Gastrocnemius medialis (tissue), 4 donors: Measurements from ENCODE around the gene PPP1R26. TPM values are rescaled to one million over a fixed set of nuclear protein-coding genes. Genes with fewer than 3 reads are reported as not detected.
A peak's percentile ranks its signal among the peaks of the same experiment; 100 is the strongest.
"Not testable (repeated sequence)": the region's sequence is repeated elsewhere in the genome, so short reads cannot be mapped to it uniquely, and the experiment has no call there.

Experiments
- ATAC-seq, 2 donors: fragments of 150-250 bp; one replicate each; pipeline ENCODE4 v1.9.1; 2016
- DNase-seq, 2 donors: peaks; one replicate each; pipeline ENCODE4 v3.0.0-alpha.2; 2019
- H3K27ac ChIP-seq, 4 donors: fragments of 200-600 bp; sonication (generic); 1 replicate in 1 of 4; 2 replicates in 3 of 4; pipeline ENCODE4 v1.5.1; 2016 to 2018; ENCODE audit warnings: mild to moderate bottlenecking in 2 of 4, moderate library complexity in 1 of 4
- H3K27me3 ChIP-seq, 3 donors: fragments of 200-600 bp; sonication (generic) in 2 of 3; 1 replicate in 1 of 3; 2 replicates in 2 of 3; pipeline versions ENCODE4 v1.5.1 to v1.6.0; 2016 to 2019; ENCODE audit warnings: mild to moderate bottlenecking in 1 of 3, moderate library complexity in 1 of 3
- H3K36me3 ChIP-seq, 2 donors: fragments of 200-600 bp; sonication (generic) in 1 of 2; one replicate each; pipeline ENCODE4 v1.5.1; 2017 to 2018
- H3K4me1 ChIP-seq, 2 donors: fragments of 200-600 bp; sonication (generic) in 1 of 2; one replicate each; pipeline ENCODE4 v1.5.1; 2016 to 2017; ENCODE audit warnings: mild to moderate bottlenecking in 2 of 2
- H3K4me3 ChIP-seq, 4 donors: fragments of 200-600 bp; sonication (generic) in 3 of 4; 1 replicate in 1 of 4; 2 replicates in 3 of 4; pipeline ENCODE4 v1.5.1; 2016 to 2019; ENCODE audit warnings: mild to moderate bottlenecking in 2 of 4
- H3K9me3 ChIP-seq, 3 donors: fragments of 200-600 bp; sonication (generic) in 2 of 3; 1 replicate in 1 of 3; 2 replicates in 2 of 3; pipeline ENCODE4 v1.5.1; 2016 to 2019
- POLR2A ChIP-seq, 2 donors: fragments of 450-650 bp; IDR thresholded peaks; one replicate each; pipeline ENCODE4 v1.6.1; 2017; ENCODE audit warnings: antibody characterized with exemption in 2 of 2, mild to moderate bottlenecking in 2 of 2, moderate library complexity in 2 of 2
- in situ Hi-C, 4 donors: fragments of 200-750 bp; cut with MboI; loops; one replicate each; pipeline versions ENCODE4 v1.15.0 to v1.8.0; 2017; ENCODE audit warnings: low sequenced_read_pairs in 4 of 4
- intact Hi-C: fragments of 100-400 bp; cut with DNase I; formaldehyde crosslinking; loops from one replicate; pipeline ENCODE4 v1.15.1; 2023; ENCODE audit warnings: low total_unique reads
- total RNA-seq, 4 donors: library from RNA; depleted of rRNA; stranded (reverse); fragments of >200 nt; gene quantifications; one replicate each; pipeline versions ENCODE4 v1.1.0 to v1.2.3, GENCODE V29; 2016
- TF ChIP-seq, protein P1 (sequence below), 5 experiments: fragments of 450-650 bp in 3 of 5; fragments of 200-600 bp in 2 of 5; sonication (generic) in 2 of 5; IDR thresholded peaks in 4 of 5; conservative IDR thresholded peaks in 1 of 5; 1 replicate in 4 of 5; 2 replicates in 1 of 5; pipeline ENCODE4 v1.5.1; 2016 to 2019; ENCODE audit warnings: antibody characterized with exemption in 5 of 5, mild to moderate bottlenecking in 3 of 5, moderate library complexity in 3 of 5

Gene PPP1R26, protein sequence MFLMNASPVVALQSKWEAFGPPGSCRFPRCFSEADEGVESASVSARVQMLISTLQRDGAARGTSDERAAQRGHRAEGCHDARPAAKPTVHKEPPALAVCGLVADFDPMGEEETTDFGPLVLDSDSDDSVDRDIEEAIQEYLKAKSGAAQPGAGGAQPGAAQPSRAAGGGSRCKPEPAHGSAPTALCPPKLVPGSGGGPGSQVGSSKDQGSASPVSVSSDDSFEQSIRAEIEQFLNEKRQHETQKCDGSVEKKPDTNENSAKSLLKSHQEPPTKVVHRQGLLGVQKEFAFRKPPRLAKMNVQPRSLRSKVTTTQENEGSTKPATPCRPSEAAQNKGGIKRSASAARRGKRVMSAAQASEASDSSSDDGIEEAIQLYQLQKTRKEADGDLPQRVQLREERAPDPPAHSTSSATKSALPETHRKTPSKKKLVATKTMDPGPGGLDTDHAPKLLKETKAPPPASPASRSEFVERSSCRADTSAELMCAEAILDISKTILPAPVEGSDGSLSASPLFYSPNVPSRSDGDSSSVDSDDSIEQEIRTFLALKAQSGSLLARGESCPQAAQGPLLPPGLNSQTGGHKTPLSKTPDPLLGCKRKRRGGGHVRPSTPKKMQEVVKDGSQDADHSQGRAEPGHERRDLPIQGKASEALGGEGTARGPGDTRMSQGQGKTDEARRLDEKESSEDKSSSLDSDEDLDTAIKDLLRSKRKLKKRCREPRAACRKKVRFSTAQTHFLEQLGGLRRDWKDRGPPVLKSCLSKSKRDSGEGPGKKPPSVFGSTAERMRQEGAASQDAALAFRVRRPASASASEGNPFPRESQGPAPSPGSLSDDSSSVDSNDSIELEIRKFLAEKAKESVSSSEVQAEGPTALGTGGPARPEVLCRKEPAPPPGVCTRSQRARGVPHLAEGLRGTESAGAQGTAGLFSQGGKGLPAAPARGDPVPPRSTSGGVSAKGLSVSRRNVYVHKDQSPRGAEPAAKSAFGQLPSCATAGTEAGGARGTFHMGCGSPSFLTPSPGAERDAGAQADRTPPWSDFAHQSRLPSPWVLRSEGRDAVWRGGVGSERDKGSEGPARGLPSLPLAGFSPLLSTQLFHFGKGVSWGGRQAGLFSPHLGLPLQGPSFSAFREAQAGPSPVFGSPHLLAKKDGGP (N-terminal part only)
- total RNA-seq, result 1 to 10 TPM; 2.6 to 7.1 (median 5.1) TPM

DNA sequence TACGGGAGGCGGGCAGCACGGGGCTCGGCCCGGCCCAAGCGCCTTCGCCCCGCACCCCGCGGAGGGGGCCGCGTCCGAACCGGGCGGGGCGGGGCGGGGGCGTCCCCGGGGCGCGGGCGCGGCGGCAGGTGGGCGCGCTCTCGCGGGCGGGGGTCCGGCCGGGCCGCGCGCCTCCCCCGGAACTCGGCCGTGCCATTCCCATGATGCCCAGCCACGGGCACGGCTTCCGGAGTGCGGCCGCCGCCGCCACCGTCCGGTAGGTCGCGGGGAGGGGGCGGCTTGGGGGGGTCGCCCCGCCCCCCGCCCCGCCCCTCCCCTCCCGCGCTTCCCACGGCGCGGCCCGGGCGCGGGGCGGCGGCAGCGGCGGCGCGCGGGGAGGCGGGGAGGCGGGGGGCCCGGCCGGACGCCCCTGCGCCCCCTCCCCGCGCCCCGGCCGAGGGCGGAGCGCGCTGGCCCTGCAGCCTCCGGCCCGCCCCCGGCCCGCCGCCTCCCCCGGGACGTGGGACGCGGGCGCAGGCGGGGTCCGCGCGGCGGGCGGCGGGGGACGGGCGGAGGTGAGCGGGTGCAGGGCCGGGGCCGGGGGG lies at the start of gene PPP1R26:
Gene PPP1R26 (plus strand): TSS at position 314 of the 584 bp plus-strand sequence. CDS start 4,729 bp downstream, outside the sequence.
- intact Hi-C loops, result no loop called here
- DNase-seq (no peak), ATAC-seq (peak in 1 of 2 donors; percentile 13)
- TF ChIP-seq POLR2A (IDR thresholded peaks at IDR 0.05), result no peak
- TF ChIP-seq, protein P1, sequence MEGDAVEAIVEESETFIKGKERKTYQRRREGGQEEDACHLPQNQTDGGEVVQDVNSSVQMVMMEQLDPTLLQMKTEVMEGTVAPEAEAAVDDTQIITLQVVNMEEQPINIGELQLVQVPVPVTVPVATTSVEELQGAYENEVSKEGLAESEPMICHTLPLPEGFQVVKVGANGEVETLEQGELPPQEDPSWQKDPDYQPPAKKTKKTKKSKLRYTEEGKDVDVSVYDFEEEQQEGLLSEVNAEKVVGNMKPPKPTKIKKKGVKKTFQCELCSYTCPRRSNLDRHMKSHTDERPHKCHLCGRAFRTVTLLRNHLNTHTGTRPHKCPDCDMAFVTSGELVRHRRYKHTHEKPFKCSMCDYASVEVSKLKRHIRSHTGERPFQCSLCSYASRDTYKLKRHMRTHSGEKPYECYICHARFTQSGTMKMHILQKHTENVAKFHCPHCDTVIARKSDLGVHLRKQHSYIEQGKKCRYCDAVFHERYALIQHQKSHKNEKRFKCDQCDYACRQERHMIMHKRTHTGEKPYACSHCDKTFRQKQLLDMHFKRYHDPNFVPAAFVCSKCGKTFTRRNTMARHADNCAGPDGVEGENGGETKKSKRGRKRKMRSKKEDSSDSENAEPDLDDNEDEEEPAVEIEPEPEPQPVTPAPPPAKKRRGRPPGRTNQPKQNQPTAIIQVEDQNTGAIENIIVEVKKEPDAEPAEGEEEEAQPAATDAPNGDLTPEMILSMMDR (IDR thresholded peaks at IDR 0.05 in 4 of 5, conservative IDR thresholded peaks at IDR 0.05 in 1 of 5), result no peak
- in situ Hi-C loops, result no loop called here
- Histone ChIP-seq H3K36me3 (no peaks in the 10 kb centered on the region), H3K27ac (no peak within 1 kb of the TSS), H3K27me3 (no peaks in the 10 kb centered on the region), H3K9me3 (no peaks in the 10 kb centered on the region), H3K4me1 (peaks cover 7 to 8% of the 10 kb centered on the region in 2 donors), H3K4me3 (peak within 1 kb of the TSS; percentile 54 to 67 (median 61))

DNA sequence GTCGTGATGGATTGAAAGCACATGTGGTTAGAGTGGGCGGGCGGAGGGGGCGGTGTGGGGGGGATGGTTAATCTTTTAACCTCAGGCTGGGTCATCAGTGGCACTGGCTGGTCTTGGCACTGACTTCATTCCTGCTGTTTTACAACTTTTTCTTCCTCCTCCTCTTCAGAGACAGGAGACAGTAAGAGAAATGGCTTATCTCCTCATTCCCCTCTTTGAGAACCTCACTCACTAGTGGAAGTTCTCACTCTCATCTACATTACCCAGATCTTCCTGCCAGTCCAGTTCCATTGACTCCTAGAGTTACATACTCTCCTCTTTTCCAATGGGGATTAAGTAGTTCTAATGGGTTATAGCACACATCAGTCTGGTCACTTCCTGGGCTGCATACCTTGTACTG lies 42.3 kb upstream of the PPP1R26 start:
- intact Hi-C loops (no loop called here), in situ Hi-C loops (no loop called here)
- TF ChIP-seq, protein P1 (IDR thresholded peaks at IDR 0.05 in 4 of 5, conservative IDR thresholded peaks at IDR 0.05 in 1 of 5), result no peak
- TF ChIP-seq POLR2A (IDR thresholded peaks at IDR 0.05), result no peak
- Histone ChIP-seq H3K4me3 (no peak overlapping the region), H3K27me3 (peaks cover 0 to 12% (median 9%) of the 10 kb centered on the region in 3 donors), H3K27ac (no peak overlapping the region), H3K36me3 (no peaks in the 10 kb centered on the region), H3K4me1 (no peaks in the 10 kb centered on the region), H3K9me3 (no peaks in the 10 kb centered on the region)
- no peak for ATAC-seq
- no peak for DNase-seq

DNA sequence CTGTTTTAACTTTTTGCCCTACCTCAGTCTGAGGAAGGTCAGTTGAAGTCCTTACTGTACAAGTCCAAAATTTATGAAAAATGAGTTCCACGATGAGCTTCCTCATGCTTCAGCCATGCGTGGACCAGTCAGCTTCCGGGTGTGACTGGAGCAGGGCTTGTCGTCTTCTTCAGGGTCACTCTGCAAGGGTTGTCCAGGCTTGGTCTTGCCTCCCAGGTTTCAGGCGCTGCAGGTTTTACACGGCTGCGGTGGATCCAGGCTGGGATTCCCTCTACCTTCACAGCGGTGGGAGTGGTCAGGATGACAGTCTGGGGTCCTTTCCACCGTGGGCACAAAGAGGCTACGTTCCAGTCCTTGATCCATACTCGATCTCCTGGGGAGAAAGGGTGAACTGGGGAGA lies 41.9 kb upstream of the PPP1R26 start:
- H3K27ac ChIP-seq, intact Hi-C loops: not testable (repeated sequence)

DNA sequence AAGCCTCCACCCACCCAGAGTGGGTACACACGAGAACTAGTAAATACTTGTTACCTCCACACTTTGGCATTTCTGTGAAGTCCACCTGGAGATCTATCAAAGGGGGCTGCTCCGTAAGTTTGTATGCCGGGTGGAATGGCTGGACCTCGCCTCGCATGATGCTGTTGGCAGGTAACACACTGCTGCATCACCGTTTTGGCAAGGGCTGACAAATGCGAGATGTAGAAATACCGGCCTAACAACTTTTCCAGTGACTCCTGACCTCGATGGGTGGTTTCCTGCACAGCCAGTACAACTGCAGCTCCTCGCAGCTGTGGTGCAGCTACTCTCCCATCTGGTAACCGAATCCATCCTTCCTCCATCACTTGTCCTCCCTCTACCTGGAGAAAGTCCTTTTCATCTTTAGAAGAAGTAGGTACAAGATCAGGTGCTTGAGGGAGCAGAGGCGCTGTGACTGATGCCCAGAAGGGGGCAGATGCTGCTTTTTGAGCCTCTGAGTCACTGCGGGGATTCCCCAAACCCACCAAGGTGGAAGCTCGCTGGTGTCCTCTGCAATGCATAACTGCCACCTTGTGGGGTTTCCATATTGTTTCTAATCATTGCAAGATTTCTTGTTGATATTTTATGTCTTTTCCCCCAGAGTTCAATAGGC lies 40.9 kb upstream of the PPP1R26 start:
- H3K36me3 ChIP-seq, DNase-seq, H3K27ac ChIP-seq, H3K4me3 ChIP-seq, intact Hi-C loops, ATAC-seq, H3K9me3 ChIP-seq, H3K4me1 ChIP-seq, in situ Hi-C loops: not testable (repeated sequence)
- peaks cover 7 to 18% (median 14%) of the 10 kb centered on the region in 3 donors for H3K27me3 ChIP-seq

More for the DNA sequence above, 41.9 kb upstream of the PPP1R26 start:
- H3K36me3 ChIP-seq, in situ Hi-C loops, H3K4me1 ChIP-seq, H3K9me3 ChIP-seq, ATAC-seq, H3K4me3 ChIP-seq, DNase-seq: not testable (repeated sequence)
- H3K27me3 ChIP-seq, result peaks cover 0 to 14% (median 13%) of the 10 kb centered on the region in 3 donors

DNA sequence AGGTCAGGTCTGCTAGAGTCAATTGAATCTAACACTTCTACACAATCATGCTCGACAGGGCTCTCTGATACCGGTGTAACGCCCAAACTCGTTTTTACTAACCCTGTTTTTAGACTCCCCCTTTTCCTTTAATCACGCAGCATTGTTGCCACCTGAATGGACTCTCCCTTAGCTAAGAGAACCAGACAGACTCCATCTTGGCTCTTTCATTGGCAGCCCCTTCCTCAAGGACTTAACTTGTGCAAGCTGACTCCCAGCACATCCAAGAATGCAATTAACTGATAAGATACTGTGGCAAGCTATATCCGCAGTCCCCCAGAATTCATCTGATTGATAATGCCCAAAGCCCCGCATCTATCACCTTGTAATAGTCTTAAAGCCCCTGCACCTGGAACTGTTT lies 40.1 kb upstream of the PPP1R26 start:
- H3K27me3 ChIP-seq, result peaks cover 10 to 26% (median 18%) of the 10 kb centered on the region in 3 donors
- ATAC-seq, result not testable (repeated sequence)

More for the DNA sequence above, 40.1 kb upstream of the PPP1R26 start:
- in situ Hi-C loops, intact Hi-C loops, H3K4me1 ChIP-seq, H3K4me3 ChIP-seq, H3K36me3 ChIP-seq, H3K9me3 ChIP-seq, H3K27ac ChIP-seq, DNase-seq: not testable (repeated sequence)
